Mammary epithelial cell (primary cell): ENCODE measurements around the gene NPRL2.

ENCODE experiments used
- EZH2 ChIP-seq: IDR thresholded peaks from 2 replicates; pipeline ENCODE4 v1.6.1; 2012; ENCODE audit warnings: low read length, inconsistent platforms, borderline replicate concordance
- TF ChIP-seq, protein P1 (sequence below), 2 donors: IDR thresholded peaks in 1 of 2; conservative IDR thresholded peaks in 1 of 2; 2 replicates each; pipeline ENCODE4 v1.5.1; 2011 to 2012; ENCODE audit warnings: inconsistent platforms in 2 of 2, low read length in 2 of 2, mild to moderate bottlenecking in 2 of 2, control low read depth in 1 of 2, low read depth in 1 of 2; ENCODE audit not compliant: insufficient read depth in 1 of 2; ENCODE audit errors: extremely low read depth in 1 of 2

DNA sequence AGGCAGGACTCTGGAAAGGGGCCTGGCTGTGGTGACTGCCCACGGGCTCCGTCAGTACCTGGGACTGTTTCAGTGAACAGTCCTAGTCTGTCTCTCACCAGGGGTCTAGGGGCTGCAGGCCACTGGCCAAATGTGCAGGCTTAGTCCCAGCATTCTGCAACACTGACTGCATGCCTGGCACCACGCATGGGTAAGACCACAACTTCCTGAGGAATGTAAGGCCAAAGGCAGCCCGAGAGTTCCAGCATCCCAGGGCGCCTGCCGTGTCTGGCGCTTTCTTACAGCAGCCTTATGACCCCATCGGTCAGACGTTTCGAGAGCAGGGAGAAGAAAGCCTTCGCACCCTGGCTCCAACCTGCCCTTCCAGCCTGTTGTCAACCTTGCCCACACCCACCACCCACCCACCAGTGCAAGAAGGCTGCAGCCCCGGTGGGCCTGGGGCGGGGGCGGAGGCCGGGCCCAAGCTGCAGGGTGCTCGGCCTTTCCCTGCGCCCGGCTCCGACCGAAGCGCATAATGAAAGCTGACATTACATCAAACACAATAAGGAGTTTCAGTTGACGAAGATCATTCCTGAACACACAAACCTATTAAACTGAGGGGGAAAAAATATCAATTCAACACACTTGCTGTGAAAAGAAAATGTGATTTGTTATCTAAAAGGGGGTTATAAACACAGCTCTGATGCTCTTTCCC lies 38.3 kb upstream of the NPRL2 start:
- TF ChIP-seq, protein P1, sequence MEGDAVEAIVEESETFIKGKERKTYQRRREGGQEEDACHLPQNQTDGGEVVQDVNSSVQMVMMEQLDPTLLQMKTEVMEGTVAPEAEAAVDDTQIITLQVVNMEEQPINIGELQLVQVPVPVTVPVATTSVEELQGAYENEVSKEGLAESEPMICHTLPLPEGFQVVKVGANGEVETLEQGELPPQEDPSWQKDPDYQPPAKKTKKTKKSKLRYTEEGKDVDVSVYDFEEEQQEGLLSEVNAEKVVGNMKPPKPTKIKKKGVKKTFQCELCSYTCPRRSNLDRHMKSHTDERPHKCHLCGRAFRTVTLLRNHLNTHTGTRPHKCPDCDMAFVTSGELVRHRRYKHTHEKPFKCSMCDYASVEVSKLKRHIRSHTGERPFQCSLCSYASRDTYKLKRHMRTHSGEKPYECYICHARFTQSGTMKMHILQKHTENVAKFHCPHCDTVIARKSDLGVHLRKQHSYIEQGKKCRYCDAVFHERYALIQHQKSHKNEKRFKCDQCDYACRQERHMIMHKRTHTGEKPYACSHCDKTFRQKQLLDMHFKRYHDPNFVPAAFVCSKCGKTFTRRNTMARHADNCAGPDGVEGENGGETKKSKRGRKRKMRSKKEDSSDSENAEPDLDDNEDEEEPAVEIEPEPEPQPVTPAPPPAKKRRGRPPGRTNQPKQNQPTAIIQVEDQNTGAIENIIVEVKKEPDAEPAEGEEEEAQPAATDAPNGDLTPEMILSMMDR (conservative IDR thresholded peaks at IDR 0.05 in 1 of 2, IDR thresholded peaks at IDR 0.05 in 1 of 2; ENCODE audit: extremely low read depth in 1 of 2, insufficient read depth in 1 of 2, low read depth in 1 of 2, low read length in 2 of 2) = no peak
- TF ChIP-seq EZH2 = no peak
